HG03378 (cell line): ENCODE data around the gene C1orf53.
"Not testable (repeated sequence)": the region's sequence is repeated elsewhere in the genome, so short reads cannot be mapped to it uniquely, and the experiment has no call there.

Experiments
- ATAC-seq: cut with Tn5 transposase; IDR thresholded peaks from one replicate; pipeline ENCODE4 v1.9.1; 2021; ENCODE audit warnings: mild to moderate bottlenecking, moderate library complexity; ENCODE audit not compliant: unreplicated experiment

The C1orf53 gene

DNA sequence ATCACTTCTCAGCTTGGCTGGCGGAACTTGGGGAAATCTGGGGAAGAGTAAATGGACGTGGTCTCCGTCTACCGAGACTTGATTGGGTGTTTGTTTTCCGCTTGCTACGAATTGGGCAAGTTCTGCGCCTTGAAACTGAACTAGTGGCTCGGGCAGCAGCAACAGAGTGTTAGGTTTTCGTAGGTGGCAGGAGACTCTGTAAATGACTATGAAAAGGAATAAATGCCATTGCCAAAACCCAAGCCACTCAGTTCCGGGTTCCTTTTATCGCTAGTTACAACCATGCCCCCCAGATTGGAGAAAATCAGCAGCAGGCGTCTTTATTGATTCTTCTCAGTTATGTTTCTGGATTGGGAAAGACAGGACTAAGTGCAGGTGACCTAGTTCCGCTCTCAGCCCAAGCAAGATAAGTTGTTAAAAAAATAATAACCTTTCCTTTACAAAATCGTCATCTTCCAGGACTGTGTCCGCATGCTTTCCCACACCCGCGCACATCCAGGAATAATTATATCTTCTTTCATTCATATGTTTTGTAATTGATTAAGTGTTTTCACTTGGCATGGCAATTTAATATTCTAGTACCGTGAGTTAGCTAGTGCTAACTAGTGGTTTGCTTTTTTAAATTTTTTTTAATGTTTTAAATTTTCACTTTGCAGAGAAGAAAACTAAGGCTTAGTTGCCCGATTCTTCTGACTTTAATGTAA lies 18.1 kb downstream of the C1orf53 start:
- ATAC-seq: no peak

DNA sequence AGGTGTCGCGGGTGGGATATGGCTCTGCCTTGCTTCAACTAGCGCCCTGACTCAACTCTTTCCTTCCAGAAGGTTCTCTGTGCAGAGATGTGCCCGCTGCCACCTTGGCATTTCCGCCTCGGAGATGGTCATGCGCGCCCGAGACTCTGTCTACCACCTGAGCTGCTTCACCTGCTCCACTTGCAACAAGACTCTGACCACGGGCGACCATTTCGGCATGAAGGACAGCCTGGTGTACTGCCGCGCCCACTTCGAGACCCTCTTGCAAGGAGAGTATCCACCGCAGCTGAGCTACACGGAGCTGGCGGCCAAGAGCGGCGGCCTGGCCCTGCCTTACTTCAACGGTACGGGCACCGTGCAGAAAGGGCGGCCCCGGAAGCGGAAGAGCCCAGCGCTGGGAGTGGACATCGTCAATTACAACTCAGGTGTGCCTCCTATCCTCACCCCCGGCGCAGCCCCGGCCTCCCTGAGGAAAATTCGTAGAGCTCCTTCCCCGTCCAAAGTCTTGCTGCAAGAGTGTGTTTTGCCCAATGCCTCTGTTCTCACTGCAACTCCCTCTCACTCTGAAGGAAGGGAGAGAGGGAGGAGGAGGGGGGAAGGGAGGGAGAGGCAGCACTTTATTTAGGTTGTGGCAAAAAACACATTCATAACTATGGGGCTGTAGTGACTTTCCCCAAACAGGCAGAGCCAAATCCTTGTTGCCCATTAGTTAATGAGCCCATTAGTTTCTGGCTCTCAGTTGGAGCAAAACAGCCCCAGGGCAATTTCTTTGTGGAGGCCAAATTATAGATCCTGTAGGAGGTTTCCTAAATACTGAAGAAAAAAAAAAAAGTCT lies 19.0 kb downstream of the C1orf53 start:
- no peak for ATAC-seq

DNA sequence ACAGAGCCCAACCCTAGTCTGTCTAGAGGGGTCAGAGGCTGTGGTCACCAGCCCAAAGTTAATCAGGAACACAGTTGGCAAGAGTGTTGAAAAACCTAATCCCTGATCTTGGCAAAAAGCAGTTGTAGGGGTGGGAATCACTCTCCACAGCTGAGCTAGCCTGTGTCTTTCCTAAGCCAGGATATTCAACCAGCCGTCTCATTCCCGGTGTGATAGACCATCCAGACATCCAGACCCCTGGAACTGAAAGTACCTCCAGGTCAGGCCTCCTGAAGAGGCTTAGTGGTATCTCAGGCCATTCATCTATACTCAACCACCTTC lies 19.6 kb downstream of the C1orf53 start:
- ATAC-seq: no peak

DNA sequence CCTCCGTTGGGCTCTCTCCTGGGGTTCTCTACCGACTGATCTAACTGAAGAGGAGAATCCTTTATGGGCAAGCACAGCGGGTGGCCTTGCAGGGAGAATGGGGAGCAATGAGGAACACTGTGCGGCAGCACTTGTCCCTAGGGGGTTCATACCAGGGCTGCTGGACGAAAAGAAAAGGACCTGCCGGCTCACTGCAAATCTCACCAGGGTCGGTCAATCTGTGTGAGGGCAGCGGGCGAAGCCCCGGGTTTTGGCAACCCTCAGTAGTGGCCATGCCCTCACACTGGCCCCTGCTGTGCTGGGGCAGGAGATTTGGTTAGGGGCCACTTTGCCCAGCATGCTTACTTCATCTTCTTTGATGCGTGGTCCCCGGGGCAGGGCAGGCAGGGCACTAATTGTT lies 20.6 kb downstream of the C1orf53 start:
- ATAC-seq: no peak

DNA sequence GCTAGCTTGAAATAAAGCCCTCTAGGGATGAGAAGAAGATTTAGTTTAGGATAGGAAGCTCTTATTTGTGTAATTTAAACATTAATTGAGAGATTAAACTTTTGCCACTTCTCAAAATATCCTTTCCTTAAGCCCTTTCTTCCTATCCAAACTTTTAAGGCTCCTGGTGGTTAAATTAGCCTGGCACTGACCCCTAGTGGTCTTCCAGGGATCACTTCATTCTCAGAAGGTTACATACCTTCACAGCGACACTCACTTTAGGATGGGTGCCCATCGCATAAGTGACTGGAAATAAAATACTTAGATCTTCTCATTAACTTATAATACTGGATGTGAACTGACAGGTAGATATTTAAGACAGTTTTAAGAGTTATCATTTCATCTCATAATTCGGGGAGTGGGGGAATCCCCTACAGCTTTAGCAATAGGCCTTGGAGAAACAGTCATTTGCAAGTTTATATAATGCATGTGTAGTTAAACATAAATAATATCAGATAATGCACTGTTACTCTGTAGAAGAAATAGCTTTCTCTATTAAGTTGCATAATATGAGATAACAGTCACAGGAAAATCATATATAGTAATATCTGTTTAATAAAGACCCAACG lies 22.2 kb downstream of the C1orf53 start:
- peak; percentile 83 for ATAC-seq

DNA sequence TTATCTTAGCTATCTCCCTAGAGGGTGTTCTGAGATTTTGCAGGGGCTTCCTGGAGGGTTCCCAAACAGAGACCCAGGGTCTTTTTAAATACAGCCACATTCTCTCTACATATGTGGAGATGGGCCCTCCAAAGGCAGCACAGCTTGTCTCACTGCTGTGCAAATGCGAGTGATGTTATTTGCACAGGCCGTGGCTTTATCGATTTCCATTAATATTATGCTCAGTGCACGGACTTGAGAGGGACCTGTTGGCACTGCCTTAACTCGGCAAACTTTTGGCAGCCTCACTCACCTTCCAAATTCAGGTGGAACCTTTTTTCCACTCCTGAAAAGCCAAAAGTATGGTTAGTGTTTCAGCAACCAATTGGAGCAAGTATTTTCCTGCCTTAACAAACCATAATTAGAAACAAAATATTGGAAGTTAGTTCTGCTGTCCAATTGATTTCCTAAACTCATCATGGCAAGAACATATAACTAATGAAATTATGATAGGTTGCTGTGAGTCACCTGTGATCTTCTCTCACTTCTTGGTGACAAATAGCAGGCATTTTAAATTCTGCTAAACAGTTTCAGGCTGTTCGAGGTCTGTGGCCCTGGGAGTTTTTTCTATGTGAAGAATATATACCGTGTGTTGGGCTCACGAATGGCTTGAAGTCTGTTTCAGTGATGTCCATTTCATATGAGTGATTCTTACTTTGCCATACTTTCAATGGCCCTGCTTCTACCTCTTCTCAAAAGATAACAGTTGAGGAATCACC lies 25.7 kb downstream of the C1orf53 start:
- no peak for ATAC-seq

DNA sequence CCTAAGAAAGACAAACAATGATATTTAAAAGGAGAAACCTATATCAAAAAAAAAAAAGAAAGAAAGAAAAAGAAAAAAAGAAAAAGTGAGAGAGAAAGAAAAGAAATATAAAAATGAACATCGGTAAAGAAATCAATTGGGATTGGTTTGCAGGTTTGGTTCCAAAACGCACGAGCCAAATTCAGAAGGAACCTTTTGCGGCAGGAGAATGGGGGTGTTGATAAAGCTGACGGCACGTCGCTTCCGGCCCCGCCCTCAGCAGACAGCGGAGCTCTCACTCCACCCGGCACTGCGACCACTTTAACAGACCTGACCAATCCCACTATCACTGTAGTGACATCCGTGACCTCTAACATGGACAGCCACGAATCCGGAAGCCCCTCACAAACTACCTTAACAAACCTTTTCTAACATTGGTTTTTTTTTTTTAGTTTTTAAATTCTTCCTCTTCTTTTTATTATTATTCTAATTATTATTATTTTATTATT lies 26.5 kb downstream of the C1orf53 start:
- peak; percentile 41 for ATAC-seq

DNA sequence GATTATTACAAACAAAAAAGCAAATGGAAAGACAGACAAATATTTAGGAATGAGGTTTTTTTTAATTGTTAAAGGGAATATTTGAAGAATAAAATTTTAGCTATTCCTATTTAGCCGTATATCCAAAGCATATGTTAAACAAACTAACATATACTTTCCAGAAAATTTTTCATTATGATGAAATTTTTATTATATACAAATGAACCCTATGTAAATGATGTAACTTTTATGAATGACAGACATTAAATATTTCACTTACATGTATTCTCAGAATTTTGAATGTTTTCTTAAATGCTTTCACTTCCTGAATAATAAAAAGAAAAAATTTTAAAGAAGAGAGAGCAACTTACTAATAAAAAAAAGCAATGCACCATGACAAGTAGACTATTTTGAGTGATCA lies 30.6 kb downstream of the C1orf53 start:
- ATAC-seq: no peak

DNA sequence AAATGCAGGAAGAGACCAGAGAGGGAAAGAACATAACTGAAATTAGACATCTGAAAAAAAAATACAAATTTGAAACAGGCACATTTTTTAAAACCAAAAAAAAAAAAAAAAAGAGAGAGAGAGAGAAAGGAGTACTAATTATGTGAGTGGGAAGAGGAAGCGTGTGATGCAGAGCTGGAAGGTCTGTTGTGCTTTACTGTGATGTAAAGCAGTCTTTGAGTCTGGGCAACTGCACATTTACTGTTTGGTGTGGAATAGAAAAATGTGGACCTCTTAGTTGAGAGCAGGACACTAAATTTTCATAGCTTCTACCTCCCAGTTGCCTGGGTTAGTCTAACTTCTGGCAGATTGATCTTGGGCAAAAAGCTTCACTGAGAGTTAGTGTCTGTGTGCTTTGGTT lies 31.2 kb downstream of the C1orf53 start:
- ATAC-seq: no peak

DNA sequence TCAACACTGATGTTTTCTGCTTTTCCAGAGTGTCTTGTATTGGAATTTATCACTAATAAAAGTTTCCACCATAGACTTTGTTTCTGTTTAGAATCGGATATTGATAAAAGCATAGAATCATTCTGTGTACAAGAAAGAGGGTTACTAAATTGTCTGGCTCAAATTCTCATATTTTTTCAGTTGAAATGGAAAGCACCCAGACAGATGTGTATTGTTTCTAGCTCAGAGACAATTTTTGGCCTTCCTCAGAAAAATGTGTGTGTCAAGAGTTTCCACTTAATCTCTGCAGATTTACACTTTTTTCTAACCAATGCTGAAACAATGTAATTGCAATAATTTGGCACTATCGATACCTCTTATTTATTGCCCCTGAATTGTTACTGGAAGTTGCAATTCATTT lies 35.0 kb downstream of the C1orf53 start:
- ATAC-seq: no peak

DNA sequence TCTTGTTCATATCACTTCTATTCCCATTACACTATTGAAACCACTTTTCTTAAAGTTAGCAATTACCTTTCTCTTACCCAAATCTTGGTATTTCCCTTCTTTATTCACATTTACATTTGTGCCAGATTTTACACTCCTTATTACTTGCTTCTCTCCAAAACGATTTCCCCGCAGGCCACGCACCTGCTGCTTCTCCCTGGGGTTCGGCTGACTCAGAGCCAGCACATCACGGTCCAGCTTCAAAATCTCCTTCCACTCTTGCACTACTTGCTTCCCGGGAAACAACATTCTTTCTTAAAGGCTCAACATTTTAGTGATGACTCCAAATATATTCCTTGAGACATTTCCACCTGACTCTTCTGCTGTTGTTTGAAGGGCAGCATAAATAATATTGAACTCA lies 35.5 kb downstream of the C1orf53 start:
- ATAC-seq: no peak

DNA sequence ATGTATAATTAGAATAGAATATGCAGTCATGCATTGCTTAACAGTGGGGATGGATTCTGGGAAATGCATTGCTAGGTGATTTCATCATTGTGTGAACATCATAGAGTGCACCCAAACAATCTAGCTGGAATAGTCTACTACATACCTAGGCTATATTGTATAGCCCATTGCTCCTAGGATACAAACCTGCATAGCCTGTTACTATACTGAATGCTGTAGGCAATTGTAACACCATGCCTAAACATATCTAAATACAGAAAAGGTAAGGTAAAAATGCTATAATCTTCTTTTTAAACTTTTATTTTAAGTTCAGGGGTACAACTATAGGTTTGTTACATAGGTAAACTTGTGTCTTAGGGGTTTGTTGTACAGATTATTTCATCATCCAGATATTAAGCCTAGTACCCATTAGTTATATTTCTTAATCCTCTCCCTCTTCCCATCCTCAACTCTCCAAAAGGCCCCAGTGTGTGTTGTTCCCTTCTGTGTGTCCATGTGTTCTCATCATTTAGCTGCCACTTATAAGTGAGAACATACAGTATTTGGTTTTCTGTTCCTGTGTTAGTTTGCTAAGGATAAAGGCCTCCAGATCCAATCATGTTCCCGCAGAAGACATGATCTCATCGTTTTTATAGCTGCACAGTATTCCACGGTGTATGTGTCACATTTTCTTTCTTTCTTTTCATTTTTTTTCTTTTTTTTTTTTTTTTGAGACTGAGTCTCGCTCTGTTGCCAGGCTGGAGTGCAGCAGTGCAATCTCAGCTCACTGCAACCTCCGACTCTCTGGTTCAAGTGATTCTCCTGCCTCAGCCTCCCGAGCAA lies 36.9 kb downstream of the C1orf53 start:
- not testable (repeated sequence) for ATAC-seq

DNA sequence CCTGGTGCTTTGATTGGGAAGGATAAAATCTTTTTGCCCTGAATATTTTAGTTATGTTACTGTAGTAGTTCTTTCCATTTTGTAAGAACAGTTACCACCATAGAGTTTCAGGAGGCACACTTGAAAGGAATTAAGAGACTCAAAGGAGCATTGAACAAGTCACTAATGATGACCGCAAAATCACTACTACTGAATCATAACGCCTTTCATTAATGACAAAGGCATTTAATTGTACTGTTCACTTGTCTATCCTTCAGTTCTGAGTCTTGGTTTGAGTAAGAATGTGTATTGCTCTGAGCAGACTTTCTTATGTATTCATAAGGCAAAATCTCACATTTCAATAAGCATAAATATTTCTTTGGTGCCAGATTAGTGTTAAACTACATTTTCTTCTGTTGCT lies 39.6 kb downstream of the C1orf53 start:
- no peak for ATAC-seq

DNA sequence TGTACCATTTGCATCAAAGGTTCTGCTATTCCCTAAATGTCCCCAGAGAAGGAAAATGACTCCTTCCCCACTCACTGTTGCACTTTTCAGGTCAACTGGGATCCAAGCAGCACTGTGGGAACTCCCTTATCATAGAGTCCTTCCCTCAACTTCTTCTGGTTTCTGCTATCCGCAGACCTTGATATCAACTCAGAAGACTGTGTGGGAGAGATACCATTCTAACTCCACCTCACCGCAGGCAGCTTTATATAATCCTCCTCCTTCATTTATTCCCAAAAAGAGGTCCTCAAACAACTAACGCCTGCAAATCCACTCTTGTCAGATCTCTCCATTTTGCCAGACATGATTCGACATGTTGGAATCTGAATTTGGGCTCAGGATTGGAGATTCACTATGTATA lies 42.1 kb downstream of the C1orf53 start:
- no peak for ATAC-seq

DNA sequence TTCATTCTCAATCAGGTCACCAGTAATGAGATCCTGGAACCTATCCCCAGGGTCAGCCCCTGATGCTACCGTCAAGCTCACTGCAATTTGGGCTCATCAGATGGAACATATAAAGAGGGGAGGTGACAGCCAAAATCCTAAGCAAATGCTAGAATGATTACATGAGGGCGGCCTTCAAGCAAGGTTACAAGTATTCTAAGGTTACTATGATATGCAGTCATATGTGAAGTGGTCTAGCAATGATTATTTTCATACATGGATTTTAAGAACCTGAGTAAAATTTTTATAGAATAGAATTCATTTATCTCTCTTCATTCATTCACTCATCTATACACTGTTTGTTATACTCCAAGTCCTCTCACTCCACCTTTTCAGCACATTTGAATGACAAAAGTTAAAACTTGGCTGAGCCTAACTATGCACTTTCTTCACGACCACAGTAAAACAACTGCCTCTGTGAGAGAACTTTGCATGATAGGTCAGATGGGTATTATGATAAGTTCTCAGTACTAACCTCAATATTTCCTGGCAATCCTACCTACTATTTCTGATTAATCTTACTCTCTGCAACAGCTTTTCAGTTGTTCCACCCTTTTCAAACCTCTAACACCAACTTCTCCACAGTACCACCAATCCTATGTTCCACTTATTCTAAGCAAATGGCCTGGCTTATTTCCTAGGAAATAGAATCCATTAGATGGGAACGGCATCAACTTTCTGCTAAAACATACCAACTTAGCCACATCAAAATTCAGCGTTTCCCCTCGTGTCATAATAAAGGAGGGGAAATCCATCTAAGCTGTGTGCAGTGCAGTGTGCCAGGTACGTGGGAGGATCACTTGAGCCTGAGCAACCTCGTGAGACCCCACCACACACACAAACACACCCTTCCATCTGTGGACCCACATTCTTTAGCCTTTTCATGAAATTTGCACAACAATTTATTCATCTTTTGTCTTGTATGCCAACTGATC lies 46.8 kb downstream of the C1orf53 start:
- no peak for ATAC-seq

DNA sequence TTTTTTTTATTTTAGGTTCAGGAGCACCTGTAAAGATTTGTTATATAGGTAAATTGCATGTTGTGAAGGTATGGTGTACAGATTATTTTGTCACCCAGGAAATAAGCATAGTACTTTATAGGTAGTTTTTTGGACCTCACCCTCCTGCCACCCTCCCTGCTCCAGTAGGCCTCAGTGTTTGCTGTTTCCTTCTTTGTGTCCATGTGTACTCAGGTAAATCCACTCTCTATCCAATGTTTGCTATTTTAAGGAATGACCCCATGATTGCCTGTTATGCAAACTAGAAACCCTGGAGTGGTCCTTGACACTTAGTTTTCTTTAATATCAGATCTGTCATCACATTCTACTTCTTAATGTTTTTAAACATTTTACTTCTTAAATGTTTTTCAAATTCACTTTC lies 48.7 kb downstream of the C1orf53 start:
- ATAC-seq: no peak

DNA sequence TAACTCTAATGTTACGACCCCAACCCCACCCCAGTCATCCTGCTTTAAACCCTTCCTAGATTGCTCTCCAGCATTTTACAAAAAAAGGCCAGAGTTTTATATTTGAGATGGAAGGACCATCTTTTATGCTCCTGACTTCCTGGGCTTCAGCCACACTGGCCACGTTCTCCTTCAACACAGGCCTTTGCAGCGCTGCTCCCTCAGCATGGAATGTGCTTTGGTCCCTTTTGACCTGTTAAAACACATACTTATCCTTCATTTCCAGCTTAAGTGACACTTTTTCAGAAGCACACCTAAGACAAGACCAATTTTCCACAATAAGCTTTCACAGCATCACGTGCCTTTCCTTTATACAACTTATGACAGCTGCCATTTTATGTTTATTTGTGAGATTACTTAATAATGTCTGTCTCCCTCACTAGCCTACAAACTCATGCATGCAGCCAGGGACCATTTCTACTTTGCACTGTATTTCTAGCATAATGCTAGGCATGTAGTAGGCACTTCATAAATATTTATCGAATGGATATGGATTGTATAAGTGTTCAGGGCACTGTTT lies 49.3 kb downstream of the C1orf53 start:
- no peak for ATAC-seq

DNA sequence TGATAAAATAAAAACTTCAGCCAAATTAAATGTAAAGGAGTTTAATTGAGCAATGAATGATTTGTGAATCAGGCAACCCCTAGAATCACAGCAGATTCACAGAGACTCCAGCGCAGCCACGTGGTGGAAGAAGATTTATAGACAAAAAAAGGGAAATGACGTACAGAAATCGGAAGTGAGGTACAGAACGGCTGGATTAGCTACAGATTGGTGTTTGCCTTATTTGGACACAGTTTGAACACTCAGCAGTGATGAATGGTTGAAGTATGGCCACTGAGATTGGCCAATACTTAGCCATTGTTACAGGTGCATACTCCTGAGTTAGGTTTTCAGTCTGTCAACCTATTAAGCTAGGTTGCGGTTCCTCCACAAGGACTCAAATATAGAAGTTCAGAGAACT lies 51.0 kb downstream of the C1orf53 start:
- ATAC-seq: not testable (repeated sequence)
